HPDE6-E6E7 (cell line): Measurements from ENCODE around the gene AAMP.

Experiments
- DNase-seq: peaks from one replicate; pipeline ENCODE4 v3.0.0; 2011; ENCODE audit warnings: missing footprints; ENCODE audit errors: extremely low spot score

AAMP gene

GRCh38 chr2:218259099-218259961 is 10.6 kb downstream of the AAMP start:
- DNase-seq: no peak

- DNase-seq: no peak
Measured at GRCh38 chr2:218257390-218257981, 12.5 kb downstream of the AAMP start.

- DNase-seq: no peak
Measured at GRCh38 chr2:218256612-218257350, 13.2 kb downstream of the AAMP start.

- no peak for DNase-seq
Measured at GRCh38 chr2:218255446-218255845, 14.5 kb downstream of the AAMP start.

GRCh38 chr2:218253232-218253625 is 16.7 kb downstream of the AAMP start:
- no peak for DNase-seq

- no peak for DNase-seq
Measured at GRCh38 chr2:218252509-218253231, 17.3 kb downstream of the AAMP start.

GRCh38 chr2:218249691-218250090 is 20.2 kb downstream of the AAMP start:
- no peak for DNase-seq

GRCh38 chr2:218245214-218245613 is 24.7 kb downstream of the AAMP start:
- no peak for DNase-seq

GRCh38 chr2:218244665-218245064 is 25.3 kb downstream of the AAMP start:
- DNase-seq: no peak

GRCh38 chr2:218244204-218244603 is 25.7 kb downstream of the AAMP start:
- DNase-seq: no peak

GRCh38 chr2:218238887-218239286 is 31.1 kb downstream of the AAMP start:
- DNase-seq: no peak

GRCh38 chr2:218236829-218237228 is 33.1 kb downstream of the AAMP start:
- no peak for DNase-seq

- DNase-seq: no peak
Measured at GRCh38 chr2:218235017-218235416, 34.9 kb downstream of the AAMP start.

- no peak for DNase-seq
Measured at GRCh38 chr2:218234521-218234920, 35.4 kb downstream of the AAMP start.

- no peak for DNase-seq
Measured at GRCh38 chr2:218233543-218233942, 36.4 kb downstream of the AAMP start.

GRCh38 chr2:218230882-218231281 is 39.1 kb downstream of the AAMP start:
- DNase-seq: no peak

- no peak for DNase-seq
Measured at GRCh38 chr2:218229851-218230250, 40.1 kb downstream of the AAMP start.

GRCh38 chr2:218229239-218229638 is 40.7 kb downstream of the AAMP start:
- peak; percentile 71 for DNase-seq

GRCh38 chr2:218228366-218229090 is 41.4 kb downstream of the AAMP start:
- DNase-seq: peak; percentile 36

- no peak for DNase-seq
Measured at GRCh38 chr2:218226903-218227302, 43.0 kb downstream of the AAMP start.

GRCh38 chr2:218224186-218224585 is 45.8 kb downstream of the AAMP start:
- no peak for DNase-seq
